SK-N-SH (cell line): Measurements from ENCODE around the gene FFAR2. TPM values are rescaled to one million over a fixed set of nuclear protein-coding genes. Genes with fewer than 3 reads are reported as not detected.

Source experiments
- CTCF ChIA-PET: fragments of 300-600, 350-600 bp; formaldehyde crosslinking; extraction: SDS; loops from one replicate; lab custom pipeline; 2021; lab: Yijun Ruan, JAX
- POLR2A ChIA-PET: fragments of 350-600 bp; sonication (Branson Sonifier 250); formaldehyde crosslinking; extraction: SDS; loops from one replicate; lab custom pipeline; 2020; ENCODE audit warnings: antibody characterized with exemption, inconsistent platforms; lab: Yijun Ruan, JAX
- DNase-seq: peaks from one replicate; pipeline ENCODE4 v3.0.0; 2012
- H2AFZ ChIP-seq: fragments of 200-600 bp; sonication (generic); 2 replicates; pipeline ENCODE4 v1.8.1; 2016; ENCODE audit warnings: antibody characterized with exemption, mild to moderate bottlenecking, low read depth
- H3F3A ChIP-seq: fragments of 200-600 bp; sonication (generic); replicated peaks from 2 replicates; pipeline ENCODE3; 2016; ENCODE audit warnings: antibody characterized with exemption, mild to moderate bottlenecking; ENCODE audit not compliant: insufficient read depth
- H3K27ac ChIP-seq, 2 experiments: fragments of 200-500 bp in 1 of 2; fragments of 200-600 bp in 1 of 2; sonication (Bioruptor generic) in 1 of 2; sonication (generic), shearing (Covaris generic) in 1 of 2; 2 replicates each; pipeline versions ENCODE4 v1.5.1 to v1.6.1; 2014 to 2016; ENCODE audit warnings: low read depth in 2 of 2, inconsistent platforms in 1 of 2, low read length in 1 of 2, mild to moderate bottlenecking in 1 of 2, mixed read lengths in 1 of 2
- H3K27me3 ChIP-seq: fragments of 200-600 bp; sonication (generic), shearing (Covaris generic); 2 replicates; pipeline ENCODE4 v1.6.1; 2016; ENCODE audit warnings: mixed run types; ENCODE audit not compliant: insufficient read depth
- H3K36me3 ChIP-seq, 2 experiments: fragments of 200-500 bp in 1 of 2; fragments of 200-600 bp in 1 of 2; sonication (Bioruptor generic) in 1 of 2; sonication (generic) in 1 of 2; replicated peaks in 1 of 2; 2 replicates each; pipeline versions ENCODE3 to v1.5.1; 2014 to 2016; ENCODE audit warnings: low read length in 1 of 2, mild to moderate bottlenecking in 1 of 2; ENCODE audit not compliant: insufficient read depth in 2 of 2, control insufficient read depth in 1 of 2
- H3K4me1 ChIP-seq, 2 experiments: fragments of 200-500 bp in 1 of 2; fragments of 200-600 bp in 1 of 2; sonication (Bioruptor generic) in 1 of 2; sonication (generic), shearing (Covaris generic) in 1 of 2; 2 replicates each; pipeline versions ENCODE4 v1.5.1 to v1.6.1; 2014 to 2016; ENCODE audit warnings: low read depth in 1 of 2, low read length in 1 of 2, mixed run types in 1 of 2; ENCODE audit not compliant: insufficient read depth in 2 of 2, control insufficient read depth in 1 of 2
- H3K4me2 ChIP-seq: fragments of 200-600 bp; sonication (generic), shearing (Covaris generic); 2 replicates; pipeline ENCODE4 v1.6.1; 2017; ENCODE audit warnings: mixed run types
- H3K4me3 ChIP-seq, 2 experiments: fragments of 200-500 bp in 1 of 2; fragments of 200-600 bp in 1 of 2; sonication (Bioruptor generic) in 1 of 2; sonication (generic), shearing (Covaris generic) in 1 of 2; 2 replicates each; pipeline versions ENCODE4 v1.5.1 to v1.8.1; 2014 to 2016; ENCODE audit warnings: low read depth in 2 of 2, inconsistent platforms in 1 of 2, low read length in 1 of 2, mild to moderate bottlenecking in 1 of 2, mixed read lengths in 1 of 2, moderate library complexity in 1 of 2
- H3K79me2 ChIP-seq: fragments of 200-600 bp; sonication (generic); 2 replicates; pipeline ENCODE4 v1.8.1; 2017; ENCODE audit warnings: mild to moderate bottlenecking; ENCODE audit not compliant: insufficient read depth
- H3K9ac ChIP-seq: fragments of 200-600 bp; sonication (generic); 2 replicates; pipeline ENCODE4 v1.6.1; 2017; ENCODE audit warnings: mixed run types
- H3K9me2 ChIP-seq: fragments of 200-600 bp; sonication (generic); 2 replicates; pipeline ENCODE4 v1.6.1; 2017; ENCODE audit warnings: mixed run types
- H3K9me3 ChIP-seq: fragments of 200-600 bp; sonication (generic); 2 replicates; pipeline ENCODE4 v1.6.1; 2017; ENCODE audit warnings: mixed run types, mild to moderate bottlenecking, moderate library complexity
- H4K20me1 ChIP-seq: fragments of 200-600 bp; sonication (generic); 2 replicates; pipeline ENCODE4 v1.6.1; 2017; ENCODE audit warnings: mild to moderate bottlenecking, mixed run types; ENCODE audit not compliant: insufficient read depth
- CTCF ChIP-seq: fragments of 200-600 bp; sonication (generic); IDR thresholded peaks from 2 replicates; pipeline ENCODE4 v1.6.1; 2017; ENCODE audit warnings: antibody characterized with exemption, mild to moderate bottlenecking, moderate library complexity
- EP300 ChIP-seq, 2 experiments: IDR thresholded peaks; 2 replicates each; pipeline versions ENCODE4 v1.4.0 to v1.6.1; 2012; ENCODE audit warnings: borderline replicate concordance in 1 of 2, low read depth in 1 of 2, low read length in 1 of 2
- FOXJ3 ChIP-seq: sonication (generic); formaldehyde crosslinking; IDR thresholded peaks from 2 replicates; pipeline ENCODE4 v1.5.1; 2020; ENCODE audit warnings: mild to moderate bottlenecking, missing genetic modification reagents
- FOXM1 ChIP-seq: IDR thresholded peaks from 2 replicates; pipeline ENCODE4 v1.4.0; 2012; ENCODE audit warnings: low read depth, mild to moderate bottlenecking
- GABPA ChIP-seq: IDR thresholded peaks from 2 replicates; pipeline ENCODE4 v1.4.0; 2012; ENCODE audit warnings: low read depth, mild to moderate bottlenecking
- GATA2 ChIP-seq: sonication (generic); formaldehyde crosslinking; IDR thresholded peaks from 2 replicates; pipeline ENCODE4 v1.5.0; 2020; ENCODE audit warnings: mild to moderate bottlenecking, missing genetic modification reagents
- MAX ChIP-seq: IDR thresholded peaks from 2 replicates; pipeline ENCODE4 v1.4.0; 2012; ENCODE audit warnings: low read depth
- MEF2A ChIP-seq: IDR thresholded peaks from 2 replicates; pipeline ENCODE4 v1.4.0; 2012; ENCODE audit warnings: low read depth, borderline replicate concordance
- NFIC ChIP-seq: IDR thresholded peaks from 2 replicates; pipeline ENCODE4 v1.4.0; 2012; ENCODE audit warnings: borderline replicate concordance
- NRF1 ChIP-seq: IDR thresholded peaks from 2 replicates; pipeline ENCODE4 v1.6.1; 2012; ENCODE audit warnings: low read depth, mild to moderate bottlenecking, low read length
- PBX3 ChIP-seq: IDR thresholded peaks from 2 replicates; pipeline ENCODE4; 2012
- POLR2AphosphoS5 ChIP-seq: IDR thresholded peaks from 2 replicates; pipeline ENCODE4 v1.6.1; 2012; ENCODE audit warnings: low read depth, low read length
- RAD21 ChIP-seq: IDR thresholded peaks from 2 replicates; pipeline ENCODE4 v1.6.1; 2012; ENCODE audit warnings: mild to moderate bottlenecking, low read length
- RCOR1 ChIP-seq: fragments of 150-350 bp; IDR thresholded peaks from 2 replicates; pipeline ENCODE4 v1.6.1; 2017; ENCODE audit warnings: antibody characterized with exemption, low read length
- RFX5 ChIP-seq: IDR thresholded peaks from 2 replicates; pipeline ENCODE4 v1.6.1; 2012; ENCODE audit warnings: mild to moderate bottlenecking, improper control_type of control experiment, low read length
- RXRA ChIP-seq: IDR thresholded peaks from 2 replicates; pipeline ENCODE4 v1.4.0; 2012; ENCODE audit warnings: low read depth, mild to moderate bottlenecking, borderline replicate concordance
- SIN3A ChIP-seq: IDR thresholded peaks from 2 replicates; pipeline ENCODE4 v1.6.1; 2012; ENCODE audit warnings: low read depth, mild to moderate bottlenecking, low read length, moderate library complexity, borderline replicate concordance
- SMC3 ChIP-seq: IDR thresholded peaks from 2 replicates; pipeline ENCODE4 v1.6.1; 2012; ENCODE audit warnings: low read depth, low read length, improper control_type of control experiment
- TAF1 ChIP-seq: IDR thresholded peaks from 2 replicates; pipeline ENCODE4 v1.6.1; 2012; ENCODE audit warnings: low read depth, mild to moderate bottlenecking, low read length, moderate library complexity, borderline replicate concordance
- TEAD4 ChIP-seq: IDR thresholded peaks from 2 replicates; pipeline ENCODE4 v1.4.0; 2012; ENCODE audit warnings: mild to moderate bottlenecking, borderline replicate concordance; ENCODE audit not compliant: insufficient read depth
- USF2 ChIP-seq: fragments of 150-350 bp; IDR thresholded peaks from 2 replicates; pipeline ENCODE4 v1.6.1; 2017; ENCODE audit warnings: antibody characterized with exemption, low read length, low read depth, borderline replicate concordance
- WGBS: methylation state at CpG from one replicate; pipeline ENCODE4 v1.1.6; 2017; ENCODE audit warnings: low lambda C conversion rate; 5-methylcytosine and 5-hydroxymethylcytosine counted together
- polyA plus RNA-seq, 3 experiments: library from polyadenylated mRNA; depleted of rRNA; stranded (reverse); fragments of >200 nt; gene quantifications; 2 replicates each; pipeline ENCODE4 v1.2.3, GENCODE V29; 2012
- TF ChIP-seq, protein P1 (sequence below): fragments of 150-350 bp; IDR thresholded peaks from 2 replicates; pipeline ENCODE4 v1.6.1; 2016; ENCODE audit warnings: mild to moderate bottlenecking, low read depth, low read length

The FFAR2 gene
- polyA plus RNA-seq, 1 of the 3 experiments (the other 2 are of a cell fraction): not detected

DNA sequence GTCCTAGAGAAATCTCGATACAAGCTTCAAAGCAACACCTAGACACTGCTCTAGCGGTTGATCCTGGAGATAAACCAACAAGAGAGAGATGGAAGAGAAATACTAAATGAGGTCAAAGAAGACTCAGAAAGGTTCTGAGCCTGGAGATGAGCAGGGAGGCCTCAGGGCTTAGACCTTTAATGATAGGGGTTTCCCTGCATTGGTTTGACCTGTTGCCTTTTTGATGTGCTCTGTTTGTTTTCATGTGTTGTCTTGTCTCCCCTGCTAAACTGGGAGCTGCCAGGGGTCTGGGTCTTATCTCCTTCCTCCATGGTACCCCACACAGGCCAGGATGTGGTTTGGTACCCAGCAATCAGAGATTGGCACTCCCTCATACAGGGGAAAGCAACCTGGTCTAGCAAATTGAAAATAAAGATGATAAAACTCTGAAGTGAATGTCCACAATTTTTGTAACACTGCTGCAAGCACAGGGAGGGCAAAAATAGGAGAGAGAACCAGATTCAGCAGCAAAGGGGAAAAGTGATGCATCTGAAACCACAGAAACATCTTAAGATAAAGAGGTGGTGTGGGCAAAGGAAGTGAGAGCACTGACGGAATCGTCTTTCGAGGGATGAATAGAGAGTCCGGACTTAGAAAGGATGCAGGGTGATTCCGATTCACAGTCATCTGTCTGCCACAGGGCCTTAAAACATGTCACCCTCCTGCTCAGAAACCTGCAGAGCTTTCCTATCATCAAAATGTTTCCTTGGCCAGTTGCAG lies 3.5 kb downstream of the FFAR2 start:
- TF ChIP-seq RCOR1: no peak
- no peak for TF ChIP-seq TEAD4
- TF ChIP-seq SMC3: no peak
- TF ChIP-seq MEF2A: no peak
- TF ChIP-seq NRF1: no peak
- no peak for TF ChIP-seq GABPA
- TF ChIP-seq RAD21: no peak
- TF ChIP-seq PBX3: no peak
- no peak for TF ChIP-seq MAX
- TF ChIP-seq FOXM1: no peak
- TF ChIP-seq EP300 (IDR thresholded peaks at IDR 0.05; ENCODE audit: borderline replicate concordance in 1 of 2, low read depth in 1 of 2, low read length in 1 of 2): no peak
- TF ChIP-seq TAF1: no peak
- TF ChIP-seq SIN3A: no peak
- TF ChIP-seq FOXJ3: no peak
- TF ChIP-seq RFX5: no peak
- TF ChIP-seq NFIC: no peak
- H3K27me3 ChIP-seq: peaks cover 65% of the 10 kb centered on the region
- H3F3A ChIP-seq: no peaks in the 10 kb centered on the region
- no peak overlapping the region for H2AFZ ChIP-seq
- H3K9me3 ChIP-seq: no peaks in the 10 kb centered on the region
- H3K36me3 ChIP-seq: no peaks in the 10 kb centered on the region
- H3K27ac ChIP-seq: no peak overlapping the region
- H3K9me2 ChIP-seq: no peaks in the 10 kb centered on the region
- no peak overlapping the region for H3K4me2 ChIP-seq
- no peak for DNase-seq
- no peak overlapping the region for H3K4me3 ChIP-seq
- CTCF ChIA-PET: interaction anchor here (0.8 to 1.3 kb wide), 2 partner anchors 12 to 17 kb away, joined by 3 read pairs; no protein-coding TSS in a partner anchor
- WGBS: 31% methylated on average over 7 of the region's 7 CpGs
- no peaks in the 10 kb centered on the region for H3K79me2 ChIP-seq
- H4K20me1 ChIP-seq: no peaks in the 10 kb centered on the region
- peaks cover 0 to 4% of the 10 kb centered on the region in 2 experiments; a peak in 1 of 4 replicates for H3K4me1 ChIP-seq
- H3K9ac ChIP-seq: no peak overlapping the region
- POLR2A ChIA-PET: no interaction called here

DNA sequence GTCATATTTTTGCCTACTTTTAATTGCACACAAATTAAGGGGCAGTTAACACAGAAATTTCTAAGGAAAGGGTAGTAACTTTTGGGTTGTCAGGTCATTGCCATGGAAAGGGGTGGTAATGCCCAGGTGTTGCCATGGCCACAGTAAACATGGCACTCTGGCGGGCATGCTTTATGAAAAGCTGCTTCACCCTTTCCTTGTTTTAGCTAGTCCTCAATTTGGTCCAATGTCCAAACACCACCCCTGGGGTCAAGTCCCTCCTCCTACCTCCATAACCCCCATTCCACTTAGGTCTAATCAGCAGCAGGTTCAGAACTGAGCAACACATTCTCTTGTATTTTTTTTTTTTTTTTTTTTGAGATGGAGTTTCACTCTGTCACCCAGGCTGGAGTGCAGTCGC lies 6.6 kb downstream of the FFAR2 start:
- Histone ChIP-seq H3K4me3 (no peak overlapping the region), H4K20me1 (no peaks in the 10 kb centered on the region), H3K79me2 (no peaks in the 10 kb centered on the region), H3K27me3 (peaks cover 44% of the 10 kb centered on the region), H3K9me2 (no peaks in the 10 kb centered on the region), H3K36me3 (no peaks in the 10 kb centered on the region), H3K27ac (no peak overlapping the region), H2AFZ (no peak overlapping the region), H3K9ac (no peak overlapping the region), H3F3A (no peaks in the 10 kb centered on the region), H3K9me3 (no peaks in the 10 kb centered on the region), H3K4me2 (no peak overlapping the region), H3K4me1 (peaks cover 0 to 5% of the 10 kb centered on the region in 2 experiments; a peak in 1 of 4 replicates)
- ChIA-PET POLR2A (no interaction called here), CTCF (interaction anchor here (1.0 kb wide), 1 partner anchor 102 kb away, joined by 4 read pairs; no protein-coding TSS in a partner anchor)
- no peak for TF ChIP-seq GATA2
- TF ChIP-seq POLR2AphosphoS5: no peak
- TF ChIP-seq RXRA: no peak
- no peak for TF ChIP-seq CTCF
- TF ChIP-seq USF2: no peak
- TF ChIP-seq FOXJ3: no peak
- no peak for TF ChIP-seq SMC3
- TF ChIP-seq MEF2A: no peak
- TF ChIP-seq, protein P1, sequence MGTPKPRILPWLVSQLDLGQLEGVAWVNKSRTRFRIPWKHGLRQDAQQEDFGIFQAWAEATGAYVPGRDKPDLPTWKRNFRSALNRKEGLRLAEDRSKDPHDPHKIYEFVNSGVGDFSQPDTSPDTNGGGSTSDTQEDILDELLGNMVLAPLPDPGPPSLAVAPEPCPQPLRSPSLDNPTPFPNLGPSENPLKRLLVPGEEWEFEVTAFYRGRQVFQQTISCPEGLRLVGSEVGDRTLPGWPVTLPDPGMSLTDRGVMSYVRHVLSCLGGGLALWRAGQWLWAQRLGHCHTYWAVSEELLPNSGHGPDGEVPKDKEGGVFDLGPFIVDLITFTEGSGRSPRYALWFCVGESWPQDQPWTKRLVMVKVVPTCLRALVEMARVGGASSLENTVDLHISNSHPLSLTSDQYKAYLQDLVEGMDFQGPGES: no peak
- no peak for TF ChIP-seq RAD21
- TF ChIP-seq TEAD4: no peak
- TF ChIP-seq RCOR1: no peak
- DNase-seq: no peak
- 30% methylated on average over 2 of the region's 2 CpGs for WGBS
